Spinal cord (tissue), 10 donors: ENCODE results near the gene FAM110D. TPM values are rescaled to one million over a fixed set of nuclear protein-coding genes. Genes with fewer than 3 reads are reported as not detected.
A peak's percentile ranks its signal among the peaks of the same experiment; 100 is the strongest.

ENCODE experiments used
- DNase-seq, 6 donors: peaks; one replicate each; pipeline versions ENCODE4 v3.0.0 to v3.0.0-alpha.2; 2013 to 2015; ENCODE audit warnings: low spot score in 6 of 6, low read depth in 4 of 6
- H3K27ac ChIP-seq: one replicate; pipeline ENCODE4 v1.5.1; 2013; ENCODE audit warnings: low read depth, low read length, control low read depth
- H3K27me3 ChIP-seq: one replicate; pipeline ENCODE4 v1.6.1; 2013; ENCODE audit warnings: low read length; ENCODE audit not compliant: control insufficient read depth, insufficient read depth
- H3K36me3 ChIP-seq: one replicate; pipeline ENCODE4 v1.6.1; 2013; ENCODE audit warnings: low read length; ENCODE audit not compliant: control insufficient read depth, insufficient read depth
- H3K4me1 ChIP-seq: one replicate; pipeline ENCODE4 v1.6.1; 2013; ENCODE audit warnings: low read length; ENCODE audit not compliant: control insufficient read depth, insufficient read depth
- H3K4me3 ChIP-seq: one replicate; pipeline ENCODE4 v1.5.1; 2013; ENCODE audit warnings: low read depth, low read length, control low read depth
- H3K9me3 ChIP-seq: one replicate; pipeline ENCODE4 v1.6.1; 2013; ENCODE audit warnings: low read length; ENCODE audit not compliant: control insufficient read depth, insufficient read depth
- WGBS: methylation state at CpG from one replicate; pipeline ENCODE4 v1.1.5; 2013; ENCODE audit warnings: missing lambda C conversion rate; ENCODE audit not compliant: insufficient coverage; 5-methylcytosine and 5-hydroxymethylcytosine counted together
- polyA plus RNA-seq, 2 donors: library from polyadenylated mRNA; unstranded; fragments of 120-200 nt; gene quantifications; one replicate each; pipeline ENCODE4 v1.2.1, GENCODE V29; 2013; ENCODE audit not compliant: insufficient read length in 2 of 2
- total RNA-seq, 2 donors: library from RNA; depleted of rRNA in 1 of 2; stranded (reverse); fragments of 120-200 nt in 1 of 2; fragments of >200 nt in 1 of 2; gene quantifications; one replicate each; pipeline versions ENCODE4 v1.2.3 to v1.2.4, GENCODE V29; 2013 to 2014
- donor health status: healthy.

Gene FAM110D
- total and polyA plus RNA-seq, 4 donors = 0.10 to 1.8 (median 1.5) TPM

- 100% methylated on average over 2 of the region's 6 CpGs for WGBS
- DNase-seq = no peak
- Histone ChIP-seq H3K36me3 (peaks cover 44% of the 10 kb centered on the region), H3K4me3 (no peak overlapping the region), H3K4me1 (no peaks in the 10 kb centered on the region), H3K9me3 (no peaks in the 10 kb centered on the region), H3K27me3 (no peaks in the 10 kb centered on the region), H3K27ac (no peak overlapping the region)
Measured at GRCh38 chr1:26187882-26188281, 29.0 kb downstream of the FAM110D start.

DNA sequence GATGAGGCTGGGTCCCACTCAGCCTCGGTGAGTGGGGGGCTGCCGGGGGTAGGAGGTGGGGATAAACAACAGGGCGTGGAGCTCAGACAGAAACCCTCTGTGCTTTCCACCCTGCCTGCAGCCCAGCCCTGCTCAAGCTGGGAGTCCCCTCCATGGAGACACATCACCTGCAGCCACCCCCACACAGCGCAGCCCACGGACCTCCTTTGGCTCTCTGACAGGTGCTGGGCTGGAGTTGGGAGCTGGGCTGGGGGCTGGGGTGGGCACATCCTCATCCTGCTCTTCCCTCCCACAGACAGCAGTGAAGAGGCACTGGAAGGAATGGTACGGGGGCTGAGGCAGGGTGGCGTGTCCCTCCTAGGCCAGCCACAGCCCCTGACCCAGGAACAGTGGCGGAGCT is 29.6 kb downstream of the FAM110D start:
- Histone ChIP-seq H3K4me3 (no peak overlapping the region), H3K27ac (no peak overlapping the region), H3K36me3 (peaks cover 38% of the 10 kb centered on the region), H3K9me3 (no peaks in the 10 kb centered on the region), H3K27me3 (no peaks in the 10 kb centered on the region), H3K4me1 (no peaks in the 10 kb centered on the region)
- WGBS = 87% methylated on average over 3 of the region's 8 CpGs
- DNase-seq = no peak

DNA sequence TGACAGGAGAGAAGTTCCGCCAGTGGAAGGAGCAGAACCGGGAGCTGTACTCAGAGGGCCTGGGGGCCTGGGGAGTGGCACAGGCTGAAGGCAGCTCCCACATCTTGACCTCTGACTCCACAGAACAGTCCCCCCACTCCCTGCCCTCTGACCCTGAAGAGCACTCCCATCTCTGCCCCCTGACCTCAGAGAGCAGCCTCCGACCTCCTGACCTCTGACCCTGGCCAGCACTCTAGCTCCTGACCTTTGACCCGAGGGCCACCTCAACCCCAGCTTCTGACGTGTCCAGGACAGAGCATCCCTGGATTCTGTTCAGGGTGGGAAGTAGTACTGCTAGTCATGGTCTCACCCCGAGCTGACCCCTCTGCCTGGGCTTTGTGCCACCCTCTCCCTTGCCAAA is 30.5 kb downstream of the FAM110D start:
- DNase-seq = no peak
- Histone ChIP-seq H3K9me3 (no peaks in the 10 kb centered on the region), H3K27me3 (no peaks in the 10 kb centered on the region), H3K4me3 (no peak overlapping the region), H3K4me1 (no peaks in the 10 kb centered on the region), H3K27ac (no peak overlapping the region), H3K36me3 (peaks cover 31% of the 10 kb centered on the region)
- WGBS = 81% methylated on average over 4 of the region's 6 CpGs

- Histone ChIP-seq H3K9me3 (no peaks in the 10 kb centered on the region), H3K4me3 (no peak overlapping the region), H3K4me1 (no peaks in the 10 kb centered on the region), H3K27me3 (no peaks in the 10 kb centered on the region), H3K36me3 (peaks cover 29% of the 10 kb centered on the region), H3K27ac (no peak overlapping the region)
- 76% methylated on average over 3 of the region's 7 CpGs for WGBS
- no peak for DNase-seq
Measured at GRCh38 chr1:26189751-26190275, 30.9 kb downstream of the FAM110D start.

DNA sequence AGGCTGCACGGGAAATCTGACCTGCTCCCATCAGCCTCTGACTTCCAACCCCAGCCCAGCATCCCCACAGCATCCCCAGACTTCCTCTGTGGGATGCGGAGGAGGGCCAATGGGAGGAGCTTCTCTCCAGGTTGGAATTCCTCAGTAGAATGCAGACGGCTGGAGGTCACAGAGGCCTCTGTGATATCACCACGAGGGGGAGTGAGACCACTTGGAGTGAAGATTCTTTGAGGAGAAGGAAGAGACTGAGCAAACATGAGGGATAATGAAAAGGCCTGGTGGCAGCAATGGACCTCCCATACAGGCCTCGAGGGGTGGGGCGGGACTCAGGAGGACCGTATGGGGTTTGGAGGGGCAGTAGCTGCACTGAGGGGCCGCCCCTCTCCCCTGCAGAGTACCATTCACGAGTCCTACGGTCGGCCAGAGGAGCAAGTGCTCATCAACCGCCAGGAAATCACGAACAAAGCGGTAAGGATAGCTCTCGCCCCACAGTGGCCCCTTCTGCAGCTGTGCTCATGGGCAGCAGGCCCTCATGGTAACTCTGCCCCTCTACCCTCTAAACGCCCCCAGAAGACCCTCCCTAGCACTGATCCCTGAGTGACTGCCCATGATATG is 31.6 kb downstream of the FAM110D start, which contains the start of gene CATSPER4:
CATSPER4 (plus strand) TSS at position 230 of the 615 bp plus-strand sequence; CDS start at position 256, 26 bp downstream.
- H3K36me3 ChIP-seq = peaks cover 27% of the 10 kb centered on the region
- no peaks in the 10 kb centered on the region for H3K27me3 ChIP-seq
- no peaks in the 10 kb centered on the region for H3K9me3 ChIP-seq
- no peaks in the 10 kb centered on the region for H3K4me1 ChIP-seq
- no peak within 1 kb of the TSS for H3K27ac ChIP-seq
- no peak within 1 kb of the TSS for H3K4me3 ChIP-seq
- WGBS = 21% methylated on average over 14 of the region's 16 CpGs
- DNase-seq = peak in 2 of 6 donors; percentile 21 to 54

GRCh38 chr1:26191739-26192138 is 32.9 kb downstream of the FAM110D start:
- Histone ChIP-seq H3K4me1 (no peaks in the 10 kb centered on the region), H3K9me3 (no peaks in the 10 kb centered on the region), H3K27ac (no peak overlapping the region), H3K36me3 (peaks cover 22% of the 10 kb centered on the region), H3K27me3 (no peaks in the 10 kb centered on the region), H3K4me3 (no peak overlapping the region)
- DNase-seq = no peak
- no CpG with 5 or more reads among the region's 3 CpGs for WGBS

DNA sequence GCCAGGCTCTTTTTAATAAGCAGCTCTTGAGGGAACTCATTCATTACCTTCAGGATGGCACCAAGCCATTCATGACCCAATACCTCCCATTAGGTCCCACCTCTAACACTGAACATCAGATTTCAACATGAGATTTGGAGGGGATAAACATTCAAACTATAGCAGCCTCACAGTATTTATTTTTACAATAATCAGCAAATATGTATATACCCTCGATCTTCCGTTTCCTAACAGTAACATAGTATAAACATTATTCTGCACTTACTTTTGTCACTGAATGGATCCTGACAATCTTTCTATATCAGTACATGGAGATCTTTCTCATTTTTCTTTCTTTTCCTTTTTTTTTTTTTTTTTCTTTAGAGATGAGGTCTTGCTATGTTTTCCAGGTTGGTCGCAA is 36.9 kb downstream of the FAM110D start:
- H3K4me3 ChIP-seq = no peak overlapping the region
- no peaks in the 10 kb centered on the region for H3K36me3 ChIP-seq
- no peak for DNase-seq
- WGBS = no CpG with 5 or more reads among the region's 3 CpGs
- H3K9me3 ChIP-seq = no peaks in the 10 kb centered on the region
- no peak overlapping the region for H3K27ac ChIP-seq
- peaks cover under 1% of the 10 kb centered on the region for H3K4me1 ChIP-seq
- peaks cover under 1% of the 10 kb centered on the region for H3K27me3 ChIP-seq

DNA sequence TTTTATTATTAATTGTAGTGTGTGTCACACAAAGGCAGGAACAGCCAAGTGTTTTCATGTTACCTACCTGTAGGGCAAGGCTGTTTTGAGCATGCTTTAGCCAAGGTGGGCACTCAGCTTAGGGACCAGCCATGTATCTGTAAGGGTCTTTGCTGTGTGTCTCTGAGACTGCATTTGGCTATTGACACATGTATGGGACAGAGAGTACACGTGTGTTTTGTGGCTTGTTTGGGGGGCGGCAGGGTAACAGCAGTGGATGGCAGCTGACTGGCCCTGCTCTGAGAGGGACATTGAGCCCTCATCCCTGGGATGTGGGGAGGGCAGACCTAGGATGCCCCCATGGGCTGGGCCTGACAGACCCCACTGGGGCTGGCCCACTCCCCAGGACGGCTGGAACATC is 38.4 kb downstream of the FAM110D start:
- WGBS = 90% methylated on average over 2 of the region's 3 CpGs
- H3K4me3 ChIP-seq = no peak overlapping the region
- H3K4me1 ChIP-seq = peaks cover 7% of the 10 kb centered on the region
- H3K27ac ChIP-seq = no peak overlapping the region
- no peaks in the 10 kb centered on the region for H3K36me3 ChIP-seq
- no peak for DNase-seq
- no peaks in the 10 kb centered on the region for H3K9me3 ChIP-seq
- H3K27me3 ChIP-seq = peaks cover 3% of the 10 kb centered on the region

- H3K9me3 ChIP-seq = no peaks in the 10 kb centered on the region
- H3K36me3 ChIP-seq = no peaks in the 10 kb centered on the region
- no peak overlapping the region for H3K4me3 ChIP-seq
- peaks cover 7% of the 10 kb centered on the region for H3K4me1 ChIP-seq
- DNase-seq = no peak
- H3K27ac ChIP-seq = no peak overlapping the region
- peaks cover 3% of the 10 kb centered on the region for H3K27me3 ChIP-seq
- WGBS = 85% methylated on average over 10 of the region's 11 CpGs
Measured at GRCh38 chr1:26197813-26198212, 38.9 kb downstream of the FAM110D start.

- peaks cover 7% of the 10 kb centered on the region for H3K4me1 ChIP-seq
- DNase-seq = no peak
- H3K27ac ChIP-seq = no peak overlapping the region
- 87% methylated on average over 5 of the region's 5 CpGs for WGBS
- peaks cover 3% of the 10 kb centered on the region for H3K27me3 ChIP-seq
- H3K4me3 ChIP-seq = no peak overlapping the region
- no peaks in the 10 kb centered on the region for H3K36me3 ChIP-seq
- H3K9me3 ChIP-seq = no peaks in the 10 kb centered on the region
Measured at GRCh38 chr1:26200413-26200812, 41.5 kb downstream of the FAM110D start.
